HCT116 (cell line): ENCODE results near the gene ASS1. TPM values are rescaled to one million over a fixed set of nuclear protein-coding genes. Genes with fewer than 3 reads are reported as not detected.

Source experiments
- ATAC-seq: fragments of 200-7000 bp; cut with Tn5 transposase; 2 replicates; pipeline ENCODE4 v1.9.1; 2020; ENCODE audit warnings: mild to moderate bottlenecking, moderate library complexity
- BruUV-seq: library from RNA; stranded (reverse); fragments of 400-500 nt; replicated peaks from 2 replicates; lab custom pipeline; 2021; lab: Mats Ljungman, UMichigan
- CTCF ChIA-PET: fragments of 300-600 bp; sonication (Branson Sonifier 250); formaldehyde crosslinking; loops from one replicate; lab custom pipeline; 2021; ENCODE audit warnings: antibody characterized with exemption; lab: Charles Lee
- POLR2A ChIA-PET: fragments of 300-600, 350-600 bp; sonication (Branson Sonifier 250); formaldehyde crosslinking; loops from one replicate; lab custom pipeline; 2021; ENCODE audit warnings: antibody characterized with exemption; lab: Charles Lee
- RAD21 ChIA-PET, 2 experiments: fragments of 300-600 bp; sonication (Branson Sonifier 250); formaldehyde crosslinking; loops; one replicate each; lab custom pipeline; 2023; ENCODE audit warnings: low total read pairs in 2 of 2; ENCODE audit not compliant: uncharacterized antibody in 2 of 2, unreplicated experiment in 2 of 2, low non-redundant PET in 1 of 2; lab: Charles Lee
- DNase-seq: peaks from one replicate; pipeline ENCODE4 v3.0.0-alpha.2; 2010; ENCODE audit warnings: low read depth, low spot score
- H2AFZ ChIP-seq: fragments of 200-600 bp; shearing (Covaris generic), sonication (generic); 2 replicates; pipeline ENCODE4 v1.6.1; 2017; ENCODE audit warnings: low read depth, mixed run types, mixed read lengths, antibody characterized with exemption, low read length; ENCODE audit not compliant: poor library complexity, severe bottlenecking
- H3K27ac ChIP-seq: 2 replicates; pipeline ENCODE4 v1.5.1; 2012; ENCODE audit warnings: low read depth, low read length
- H3K27me3 ChIP-seq: fragments of 200-600 bp; sonication (generic); 2 replicates; pipeline ENCODE4 v1.6.1; 2016; ENCODE audit warnings: mixed run types, low read length, mixed read lengths; ENCODE audit not compliant: insufficient read depth
- H3K36me3 ChIP-seq, 2 experiments: fragments of 200-500 bp in 1 of 2; fragments of 200-600 bp in 1 of 2; sonication (Bioruptor generic) in 1 of 2; sonication (generic) in 1 of 2; 2 replicates each; pipeline versions ENCODE4 v1.5.1 to v1.6.1; 2014 to 2016; ENCODE audit warnings: low read length in 2 of 2, inconsistent platforms in 1 of 2, mixed read lengths in 1 of 2, mixed run types in 1 of 2; ENCODE audit not compliant: insufficient read depth in 2 of 2, control insufficient read depth in 1 of 2
- H3K4me1 ChIP-seq, 2 experiments: fragments of 200-600 bp in 1 of 2; sonication (generic) in 1 of 2; 2 replicates each; pipeline versions ENCODE4 v1.5.1 to v1.6.1; 2012 to 2017; ENCODE audit warnings: low read length in 2 of 2, inconsistent platforms in 1 of 2, mild to moderate bottlenecking in 1 of 2, mixed read lengths in 1 of 2, mixed run types in 1 of 2, moderate library complexity in 1 of 2; ENCODE audit not compliant: insufficient read depth in 2 of 2, control insufficient read depth in 1 of 2
- H3K4me2 ChIP-seq: fragments of 200-600 bp; sonication (generic); 2 replicates; pipeline ENCODE4 v1.6.1; 2017; ENCODE audit warnings: mixed run types, low read length, mixed read lengths
- H3K4me3 ChIP-seq, 2 experiments: fragments of 200-600 bp in 1 of 2; sonication (generic) in 1 of 2; replicated peaks in 1 of 2; 2 replicates each; pipeline ENCODE4 v1.5.1; 2011 to 2016; ENCODE audit warnings: low read length in 2 of 2, control low read depth in 1 of 2, low read depth in 1 of 2, mild to moderate bottlenecking in 1 of 2, mixed read lengths in 1 of 2, mixed run types in 1 of 2
- H3K79me2 ChIP-seq: fragments of 200-600 bp; sonication (generic); 2 replicates; pipeline ENCODE4 v1.6.1; 2017; ENCODE audit warnings: mild to moderate bottlenecking, mixed run types, low read length, moderate library complexity, mixed read lengths; ENCODE audit not compliant: insufficient read depth
- H3K9ac ChIP-seq: fragments of 200-600 bp; sonication (generic); 2 replicates; pipeline ENCODE4 v1.6.1; 2016; ENCODE audit warnings: low read length, mixed read lengths
- H3K9me2 ChIP-seq: fragments of 200-600 bp; sonication (generic), shearing (Covaris generic); 2 replicates; pipeline ENCODE4 v1.6.1; 2017; ENCODE audit warnings: mixed run types, mild to moderate bottlenecking, moderate library complexity; ENCODE audit not compliant: insufficient read depth
- H3K9me3 ChIP-seq, 2 experiments: fragments of 200-500 bp in 1 of 2; fragments of 200-600 bp in 1 of 2; sonication (Bioruptor generic) in 1 of 2; sonication (generic) in 1 of 2; 2 replicates each; pipeline ENCODE4 v1.6.1; 2014 to 2017; ENCODE audit warnings: low read length in 2 of 2, mixed read lengths in 2 of 2, inconsistent platforms in 1 of 2, low read depth in 1 of 2, mild to moderate bottlenecking in 1 of 2, mixed run types in 1 of 2, moderate library complexity in 1 of 2; ENCODE audit not compliant: control insufficient read depth in 1 of 2, insufficient read depth in 1 of 2
- H4K20me1 ChIP-seq: fragments of 200-600 bp; sonication (generic), shearing (Covaris generic); 2 replicates; pipeline ENCODE4 v1.6.1; 2017; ENCODE audit warnings: mixed run types, mild to moderate bottlenecking, moderate library complexity; ENCODE audit not compliant: insufficient read depth
- CBX3 ChIP-seq: IDR thresholded peaks from 2 replicates; pipeline ENCODE4 v1.6.1; 2012; ENCODE audit warnings: low read depth
- CEBPB ChIP-seq: IDR thresholded peaks from 2 replicates; pipeline ENCODE4 v1.6.1; 2012; ENCODE audit warnings: low read depth
- ELF1 ChIP-seq: IDR thresholded peaks from 2 replicates; pipeline ENCODE4 v1.6.1; 2012; ENCODE audit warnings: low read depth, borderline replicate concordance
- EZH2phosphoT487 ChIP-seq: fragments of 200-600 bp; IDR thresholded peaks from 2 replicates; pipeline ENCODE4 v1.6.1; 2018; ENCODE audit warnings: antibody characterized with exemption, borderline replicate concordance
- SP1 ChIP-seq: IDR thresholded peaks from 2 replicates; pipeline ENCODE4 v1.6.1; 2012; ENCODE audit warnings: low read depth
- SRF ChIP-seq: IDR thresholded peaks from 2 replicates; pipeline ENCODE4 v1.6.1; 2012; ENCODE audit warnings: low read depth
- TCF7L2 ChIP-seq: IDR thresholded peaks from 2 replicates; pipeline ENCODE4 v1.7.0; 2011; ENCODE audit warnings: borderline replicate concordance, inconsistent platforms; ENCODE audit not compliant: insufficient read depth, insufficient read length; ENCODE audit errors: extremely low read depth
- YY1 ChIP-seq: IDR thresholded peaks from 2 replicates; pipeline ENCODE4 v1.6.1; 2011; ENCODE audit warnings: low read length, low read depth, moderate library complexity, mild to moderate bottlenecking; ENCODE audit not compliant: insufficient replicate concordance; ENCODE audit errors: extremely low read depth
- ZNF274 ChIP-seq: fragments of 200-500 bp; sonication (Bioruptor generic); IDR thresholded peaks from 2 replicates; pipeline ENCODE4 v1.6.1; 2014; ENCODE audit warnings: mild to moderate bottlenecking, low read depth, low read length, inconsistent platforms
- intact Hi-C: fragments of 100-400 bp; cut with micrococcal nuclease; formaldehyde crosslinking; loops from 2 replicates; pipeline ENCODE4 v1.10.0; 2022
- total RNA-seq: library from RNA; stranded (reverse); gene quantifications from one replicate; pipeline ENCODE4 v1.2.1, GENCODE V29; 2021; ENCODE audit not compliant: unreplicated experiment
- TF ChIP-seq, protein P1 (sequence below): IDR thresholded peaks from 2 replicates; pipeline ENCODE4 v1.6.1; 2011; ENCODE audit warnings: mild to moderate bottlenecking, low read length, moderate library complexity; ENCODE audit not compliant: insufficient replicate concordance; ENCODE audit errors: extremely low read depth
- TF ChIP-seq, protein P2 (sequence below): IDR thresholded peaks from 2 replicates; pipeline ENCODE4 v1.6.1; 2012
- TF ChIP-seq, protein P3 (sequence below): IDR thresholded peaks from 2 replicates; pipeline ENCODE4 v1.6.1; 2012
- TF ChIP-seq, protein P4 (sequence below), 3 experiments: fragments of 200-600 bp in 1 of 3; sonication (generic) in 1 of 3; IDR thresholded peaks in 2 of 3; conservative IDR thresholded peaks in 1 of 3; 2 replicates each; pipeline ENCODE4 v1.5.1; 2012 to 2017; ENCODE audit warnings: low read depth in 2 of 3, low read length in 2 of 3, antibody characterized with exemption in 1 of 3, borderline replicate concordance in 1 of 3, control low read depth in 1 of 3, mild to moderate bottlenecking in 1 of 3, mixed read lengths in 1 of 3, mixed run types in 1 of 3, moderate library complexity in 1 of 3; ENCODE audit not compliant: insufficient read depth in 1 of 3

ASS1 gene
- total RNA-seq, 1 experiment from 2014 or later: 92.6 TPM

DNA sequence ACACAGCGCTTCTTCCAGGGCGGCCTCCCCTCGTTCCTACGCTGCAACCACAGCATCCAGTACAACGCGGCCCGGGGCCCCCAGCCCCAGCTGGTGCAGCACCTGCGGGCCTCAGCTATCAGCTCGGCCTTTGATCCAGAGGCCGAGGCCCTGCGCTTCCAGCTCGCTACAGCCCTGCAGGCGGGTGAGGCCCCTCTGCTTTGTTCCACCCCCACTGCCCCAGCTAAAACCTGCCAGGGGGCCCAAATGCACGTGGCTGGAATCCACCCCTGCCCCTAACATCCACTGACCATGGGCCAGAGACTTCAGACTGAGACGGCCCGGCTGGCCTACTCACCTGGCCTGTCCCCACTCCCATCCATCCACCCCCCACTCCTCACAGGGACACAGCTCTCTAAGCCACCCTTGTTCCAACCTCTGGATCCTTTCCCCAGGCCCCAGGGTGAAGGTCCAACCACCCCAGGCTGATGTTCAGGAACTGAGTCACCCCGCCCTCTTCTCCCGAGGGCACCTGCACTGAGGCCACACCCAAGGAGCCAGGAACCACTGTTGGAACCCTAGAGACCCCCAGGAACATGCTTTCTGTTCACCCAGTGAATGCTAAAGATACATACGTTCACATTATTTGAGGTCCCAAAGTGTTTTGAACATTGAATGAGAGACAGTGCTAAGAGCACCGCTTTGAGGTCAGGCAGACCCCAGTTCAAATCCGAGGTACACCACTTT is 18.9 kb upstream of the ASS1 start:
- Histone ChIP-seq H3K4me1 (peaks cover 13 to 19% of the 10 kb centered on the region in 2 experiments), H3K36me3 (no peaks in the 10 kb centered on the region), H3K9me2 (no peaks in the 10 kb centered on the region), H3K79me2 (no peaks in the 10 kb centered on the region), H3K27me3 (no peaks in the 10 kb centered on the region), H3K27ac (no peak overlapping the region), H3K4me3 (no peak overlapping the region), H3K9me3 (no peaks in the 10 kb centered on the region), H3K4me2 (peak overlapping the region; percentile 33), H4K20me1 (no peaks in the 10 kb centered on the region), H3K9ac (no peak overlapping the region), H2AFZ (peak overlapping the region; percentile 12)
- DNase-seq (no peak), ATAC-seq (no peak)
- RAD21 ChIA-PET: no interaction called here
- BruUV-seq: no TSS peak
- CTCF ChIA-PET: no interaction called here
- intact Hi-C loops: no loop called here
- POLR2A ChIA-PET: no interaction called here
- TF ChIP-seq CEBPB (no peak), CBX3 (no peak), YY1 (no peak), ELF1 (no peak)
- TF ChIP-seq, protein P1, sequence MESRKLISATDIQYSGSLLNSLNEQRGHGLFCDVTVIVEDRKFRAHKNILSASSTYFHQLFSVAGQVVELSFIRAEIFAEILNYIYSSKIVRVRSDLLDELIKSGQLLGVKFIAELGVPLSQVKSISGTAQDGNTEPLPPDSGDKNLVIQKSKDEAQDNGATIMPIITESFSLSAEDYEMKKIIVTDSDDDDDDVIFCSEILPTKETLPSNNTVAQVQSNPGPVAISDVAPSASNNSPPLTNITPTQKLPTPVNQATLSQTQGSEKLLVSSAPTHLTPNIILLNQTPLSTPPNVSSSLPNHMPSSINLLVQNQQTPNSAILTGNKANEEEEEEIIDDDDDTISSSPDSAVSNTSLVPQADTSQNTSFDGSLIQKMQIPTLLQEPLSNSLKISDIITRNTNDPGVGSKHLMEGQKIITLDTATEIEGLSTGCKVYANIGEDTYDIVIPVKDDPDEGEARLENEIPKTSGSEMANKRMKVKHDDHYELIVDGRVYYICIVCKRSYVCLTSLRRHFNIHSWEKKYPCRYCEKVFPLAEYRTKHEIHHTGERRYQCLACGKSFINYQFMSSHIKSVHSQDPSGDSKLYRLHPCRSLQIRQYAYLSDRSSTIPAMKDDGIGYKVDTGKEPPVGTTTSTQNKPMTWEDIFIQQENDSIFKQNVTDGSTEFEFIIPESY: no peak

DNA sequence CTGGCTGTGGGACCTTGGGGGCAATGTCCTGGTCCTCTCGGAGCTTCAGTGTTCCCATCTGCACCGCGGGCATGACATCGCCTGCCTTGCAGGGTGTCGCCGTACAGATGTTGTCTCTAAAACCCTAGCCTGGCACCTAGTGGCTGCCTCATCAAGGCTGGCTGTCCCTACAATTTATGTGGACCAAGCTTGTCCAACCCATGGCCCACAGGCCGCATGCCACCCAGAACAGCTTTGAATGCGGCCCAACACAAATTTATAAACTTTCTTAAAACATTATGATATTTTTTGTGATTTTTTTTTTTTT is 18.3 kb upstream of the ASS1 start:
- H3K36me3 ChIP-seq: no peaks in the 10 kb centered on the region
- H3K4me1 ChIP-seq: peaks cover 13 to 19% of the 10 kb centered on the region in 2 experiments
- H3K27me3 ChIP-seq: no peaks in the 10 kb centered on the region
- no TSS peak for BruUV-seq
- CTCF ChIA-PET: no interaction called here
- peak overlapping the region; percentile 12 for H2AFZ ChIP-seq
- DNase-seq: no peak
- H3K4me2 ChIP-seq: peak overlapping the region; percentile 33
- ATAC-seq: peak; percentile 37; the same call in 1 of the 2 replicates
- RAD21 ChIA-PET: no interaction called here
- no peaks in the 10 kb centered on the region for H3K79me2 ChIP-seq
- no peaks in the 10 kb centered on the region for H3K9me3 ChIP-seq
- intact Hi-C loops: no loop called here
- POLR2A ChIA-PET: no interaction called here
- no peaks in the 10 kb centered on the region for H3K9me2 ChIP-seq
- H3K9ac ChIP-seq: no peak overlapping the region
- no peak overlapping the region for H3K27ac ChIP-seq
- no peaks in the 10 kb centered on the region for H4K20me1 ChIP-seq
- no peak overlapping the region for H3K4me3 ChIP-seq
- no peak for TF ChIP-seq YY1
- TF ChIP-seq ZNF274: no peak
- TF ChIP-seq ELF1: no peak
- TF ChIP-seq SP1: no peak
- no peak for TF ChIP-seq TCF7L2
- TF ChIP-seq, protein P2, sequence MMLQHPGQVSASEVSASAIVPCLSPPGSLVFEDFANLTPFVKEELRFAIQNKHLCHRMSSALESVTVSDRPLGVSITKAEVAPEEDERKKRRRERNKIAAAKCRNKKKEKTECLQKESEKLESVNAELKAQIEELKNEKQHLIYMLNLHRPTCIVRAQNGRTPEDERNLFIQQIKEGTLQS: no peak
- TF ChIP-seq, protein P3, sequence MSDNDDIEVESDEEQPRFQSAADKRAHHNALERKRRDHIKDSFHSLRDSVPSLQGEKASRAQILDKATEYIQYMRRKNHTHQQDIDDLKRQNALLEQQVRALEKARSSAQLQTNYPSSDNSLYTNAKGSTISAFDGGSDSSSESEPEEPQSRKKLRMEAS: no peak
- TF ChIP-seq, protein P4, sequence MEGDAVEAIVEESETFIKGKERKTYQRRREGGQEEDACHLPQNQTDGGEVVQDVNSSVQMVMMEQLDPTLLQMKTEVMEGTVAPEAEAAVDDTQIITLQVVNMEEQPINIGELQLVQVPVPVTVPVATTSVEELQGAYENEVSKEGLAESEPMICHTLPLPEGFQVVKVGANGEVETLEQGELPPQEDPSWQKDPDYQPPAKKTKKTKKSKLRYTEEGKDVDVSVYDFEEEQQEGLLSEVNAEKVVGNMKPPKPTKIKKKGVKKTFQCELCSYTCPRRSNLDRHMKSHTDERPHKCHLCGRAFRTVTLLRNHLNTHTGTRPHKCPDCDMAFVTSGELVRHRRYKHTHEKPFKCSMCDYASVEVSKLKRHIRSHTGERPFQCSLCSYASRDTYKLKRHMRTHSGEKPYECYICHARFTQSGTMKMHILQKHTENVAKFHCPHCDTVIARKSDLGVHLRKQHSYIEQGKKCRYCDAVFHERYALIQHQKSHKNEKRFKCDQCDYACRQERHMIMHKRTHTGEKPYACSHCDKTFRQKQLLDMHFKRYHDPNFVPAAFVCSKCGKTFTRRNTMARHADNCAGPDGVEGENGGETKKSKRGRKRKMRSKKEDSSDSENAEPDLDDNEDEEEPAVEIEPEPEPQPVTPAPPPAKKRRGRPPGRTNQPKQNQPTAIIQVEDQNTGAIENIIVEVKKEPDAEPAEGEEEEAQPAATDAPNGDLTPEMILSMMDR (IDR thresholded peaks at IDR 0.05 in 2 of 3, conservative IDR thresholded peaks at IDR 0.05 in 1 of 3; ENCODE audit: borderline replicate concordance in 1 of 3, insufficient read depth in 1 of 3, low read depth in 2 of 3, low read length in 2 of 3): no peak
- TF ChIP-seq EZH2phosphoT487: no peak
- no peak for TF ChIP-seq SRF
